ENCODE data around the gene AOC2. TPM values are rescaled to one million over a fixed set of nuclear protein-coding genes. Genes with fewer than 3 reads are reported as not detected.

The AOC2 gene
- total and polyA plus RNA-seq, 10 of the 15 experiments (the other 5 are each of a cell fraction or from before 2014, with no cell fraction given) = 0.08 to 1.9 (median 0.62) TPM

DNA sequence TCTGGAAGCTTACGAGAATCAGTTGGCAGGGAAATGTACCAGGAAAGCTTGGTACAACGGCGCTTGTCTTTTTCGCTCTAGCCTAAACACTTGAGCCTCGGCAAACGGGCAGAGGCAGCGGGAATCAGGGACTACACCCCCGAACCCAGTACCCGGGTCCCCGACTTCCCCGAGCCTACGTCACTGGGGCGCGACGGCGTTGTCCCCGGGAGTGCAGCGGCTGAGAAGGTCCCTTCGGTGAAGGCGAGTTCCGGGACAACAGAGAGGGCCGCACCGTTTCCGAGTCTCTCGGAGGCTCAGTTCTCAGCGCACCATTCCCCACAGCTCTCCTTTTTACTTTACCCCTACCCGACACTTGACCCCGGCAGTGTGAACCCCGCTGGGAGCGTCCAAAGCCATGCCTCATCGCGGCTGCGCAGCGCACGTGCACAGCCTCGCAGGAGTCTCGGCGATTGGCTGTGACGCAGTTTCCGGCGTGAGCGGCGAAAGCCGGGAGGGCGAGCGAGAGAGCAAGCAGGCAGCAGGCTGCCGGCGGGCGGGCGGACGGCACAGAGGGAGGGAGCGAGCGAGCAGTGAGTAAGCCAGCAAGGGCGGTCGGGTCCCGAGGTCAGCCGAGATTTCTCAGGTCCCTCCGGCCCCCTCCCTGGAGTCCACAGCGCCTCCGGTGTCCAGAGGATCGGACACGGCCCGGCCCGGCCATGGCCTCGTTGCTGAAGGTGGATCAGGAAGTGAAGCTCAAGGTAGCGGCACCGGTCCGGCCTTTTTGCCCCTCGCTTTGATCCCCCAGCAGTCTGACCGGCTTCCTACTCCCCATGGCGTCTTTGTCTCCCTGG is 11.2 kb upstream of the AOC2 start, which contains the start of gene PSME3 (continued):
- TF ChIP-seq, protein P1, sequence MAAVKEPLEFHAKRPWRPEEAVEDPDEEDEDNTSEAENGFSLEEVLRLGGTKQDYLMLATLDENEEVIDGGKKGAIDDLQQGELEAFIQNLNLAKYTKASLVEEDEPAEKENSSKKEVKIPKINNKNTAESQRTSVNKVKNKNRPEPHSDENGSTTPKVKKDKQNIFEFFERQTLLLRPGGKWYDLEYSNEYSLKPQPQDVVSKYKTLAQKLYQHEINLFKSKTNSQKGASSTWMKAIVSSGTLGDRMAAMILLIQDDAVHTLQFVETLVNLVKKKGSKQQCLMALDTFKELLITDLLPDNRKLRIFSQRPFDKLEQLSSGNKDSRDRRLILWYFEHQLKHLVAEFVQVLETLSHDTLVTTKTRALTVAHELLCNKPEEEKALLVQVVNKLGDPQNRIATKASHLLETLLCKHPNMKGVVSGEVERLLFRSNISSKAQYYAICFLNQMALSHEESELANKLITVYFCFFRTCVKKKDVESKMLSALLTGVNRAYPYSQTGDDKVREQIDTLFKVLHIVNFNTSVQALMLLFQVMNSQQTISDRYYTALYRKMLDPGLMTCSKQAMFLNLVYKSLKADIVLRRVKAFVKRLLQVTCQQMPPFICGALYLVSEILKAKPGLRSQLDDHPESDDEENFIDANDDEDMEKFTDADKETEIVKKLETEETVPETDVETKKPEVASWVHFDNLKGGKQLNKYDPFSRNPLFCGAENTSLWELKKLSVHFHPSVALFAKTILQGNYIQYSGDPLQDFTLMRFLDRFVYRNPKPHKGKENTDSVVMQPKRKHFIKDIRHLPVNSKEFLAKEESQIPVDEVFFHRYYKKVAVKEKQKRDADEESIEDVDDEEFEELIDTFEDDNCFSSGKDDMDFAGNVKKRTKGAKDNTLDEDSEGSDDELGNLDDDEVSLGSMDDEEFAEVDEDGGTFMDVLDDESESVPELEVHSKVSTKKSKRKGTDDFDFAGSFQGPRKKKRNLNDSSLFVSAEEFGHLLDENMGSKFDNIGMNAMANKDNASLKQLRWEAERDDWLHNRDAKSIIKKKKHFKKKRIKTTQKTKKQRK (IDR thresholded peaks at IDR 0.05; ENCODE audit: low read depth, low read length) = no peak
- no peak for TF ChIP-seq NFXL1 (IDR thresholded peaks at IDR 0.05; ENCODE audit: borderline replicate concordance)
- TF ChIP-seq IRF4 (IDR thresholded peaks at IDR 0.05; ENCODE audit: low read depth, low read length) = peak; percentile 16; the same call in 1 of the 2 replicates
- TF ChIP-seq, protein P2, sequence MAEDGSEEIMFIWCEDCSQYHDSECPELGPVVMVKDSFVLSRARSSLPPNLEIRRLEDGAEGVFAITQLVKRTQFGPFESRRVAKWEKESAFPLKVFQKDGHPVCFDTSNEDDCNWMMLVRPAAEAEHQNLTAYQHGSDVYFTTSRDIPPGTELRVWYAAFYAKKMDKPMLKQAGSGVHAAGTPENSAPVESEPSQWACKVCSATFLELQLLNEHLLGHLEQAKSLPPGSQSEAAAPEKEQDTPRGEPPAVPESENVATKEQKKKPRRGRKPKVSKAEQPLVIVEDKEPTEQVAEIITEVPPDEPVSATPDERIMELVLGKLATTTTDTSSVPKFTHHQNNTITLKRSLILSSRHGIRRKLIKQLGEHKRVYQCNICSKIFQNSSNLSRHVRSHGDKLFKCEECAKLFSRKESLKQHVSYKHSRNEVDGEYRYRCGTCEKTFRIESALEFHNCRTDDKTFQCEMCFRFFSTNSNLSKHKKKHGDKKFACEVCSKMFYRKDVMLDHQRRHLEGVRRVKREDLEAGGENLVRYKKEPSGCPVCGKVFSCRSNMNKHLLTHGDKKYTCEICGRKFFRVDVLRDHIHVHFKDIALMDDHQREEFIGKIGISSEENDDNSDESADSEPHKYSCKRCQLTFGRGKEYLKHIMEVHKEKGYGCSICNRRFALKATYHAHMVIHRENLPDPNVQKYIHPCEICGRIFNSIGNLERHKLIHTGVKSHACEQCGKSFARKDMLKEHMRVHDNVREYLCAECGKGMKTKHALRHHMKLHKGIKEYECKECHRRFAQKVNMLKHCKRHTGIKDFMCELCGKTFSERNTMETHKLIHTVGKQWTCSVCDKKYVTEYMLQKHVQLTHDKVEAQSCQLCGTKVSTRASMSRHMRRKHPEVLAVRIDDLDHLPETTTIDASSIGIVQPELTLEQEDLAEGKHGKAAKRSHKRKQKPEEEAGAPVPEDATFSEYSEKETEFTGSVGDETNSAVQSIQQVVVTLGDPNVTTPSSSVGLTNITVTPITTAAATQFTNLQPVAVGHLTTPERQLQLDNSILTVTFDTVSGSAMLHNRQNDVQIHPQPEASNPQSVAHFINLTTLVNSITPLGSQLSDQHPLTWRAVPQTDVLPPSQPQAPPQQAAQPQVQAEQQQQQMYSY (CRISPR knock-in tag; IDR thresholded peaks at IDR 0.05) = no peak
- TF ChIP-seq RFX5 (IDR thresholded peaks at IDR 0.05; ENCODE audit: low read depth, low read length) = no peak; the same call in 1 of the 2 replicates
- no peak for TF ChIP-seq CBX5 (IDR thresholded peaks at IDR 0.05; ENCODE audit: low read depth)
- peak; percentile 24; the same call in 1 of the 2 replicates for TF ChIP-seq RUNX3 (IDR thresholded peaks at IDR 0.05; ENCODE audit: low read length)
- no peak for TF ChIP-seq JUND (IDR thresholded peaks at IDR 0.05; ENCODE audit: low read depth, low read length)
- TF ChIP-seq, protein P3, sequence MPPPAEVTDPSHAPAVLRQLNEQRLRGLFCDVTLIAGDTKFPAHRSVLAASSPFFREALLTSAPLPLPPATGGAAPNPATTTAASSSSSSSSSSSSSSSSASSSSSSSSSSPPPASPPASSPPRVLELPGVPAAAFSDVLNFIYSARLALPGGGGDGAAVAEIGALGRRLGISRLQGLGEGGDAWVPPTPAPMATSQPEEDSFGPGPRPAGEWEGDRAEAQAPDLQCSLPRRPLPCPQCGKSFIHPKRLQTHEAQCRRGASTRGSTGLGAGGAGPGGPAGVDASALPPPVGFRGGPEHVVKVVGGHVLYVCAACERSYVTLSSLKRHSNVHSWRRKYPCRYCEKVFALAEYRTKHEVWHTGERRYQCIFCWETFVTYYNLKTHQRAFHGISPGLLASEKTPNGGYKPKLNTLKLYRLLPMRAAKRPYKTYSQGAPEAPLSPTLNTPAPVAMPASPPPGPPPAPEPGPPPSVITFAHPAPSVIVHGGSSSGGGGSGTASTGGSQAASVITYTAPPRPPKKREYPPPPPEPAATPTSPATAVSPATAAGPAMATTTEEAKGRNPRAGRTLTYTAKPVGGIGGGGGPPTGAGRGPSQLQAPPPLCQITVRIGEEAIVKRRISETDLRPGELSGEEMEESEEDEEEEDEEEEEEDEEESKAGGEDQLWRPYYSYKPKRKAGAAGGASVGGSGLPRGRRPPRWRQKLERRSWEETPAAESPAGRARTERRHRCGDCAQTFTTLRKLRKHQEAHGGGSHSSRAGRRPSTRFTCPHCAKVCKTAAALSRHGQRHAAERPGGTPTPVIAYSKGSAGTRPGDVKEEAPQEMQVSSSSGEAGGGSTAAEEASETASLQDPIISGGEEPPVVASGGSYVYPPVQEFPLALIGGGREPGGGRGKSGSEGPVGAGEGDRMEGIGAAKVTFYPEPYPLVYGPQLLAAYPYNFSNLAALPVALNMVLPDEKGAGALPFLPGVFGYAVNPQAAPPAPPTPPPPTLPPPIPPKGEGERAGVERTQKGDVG (CRISPR knock-in tag; IDR thresholded peaks at IDR 0.05) = no peak
- TF ChIP-seq, protein P4, sequence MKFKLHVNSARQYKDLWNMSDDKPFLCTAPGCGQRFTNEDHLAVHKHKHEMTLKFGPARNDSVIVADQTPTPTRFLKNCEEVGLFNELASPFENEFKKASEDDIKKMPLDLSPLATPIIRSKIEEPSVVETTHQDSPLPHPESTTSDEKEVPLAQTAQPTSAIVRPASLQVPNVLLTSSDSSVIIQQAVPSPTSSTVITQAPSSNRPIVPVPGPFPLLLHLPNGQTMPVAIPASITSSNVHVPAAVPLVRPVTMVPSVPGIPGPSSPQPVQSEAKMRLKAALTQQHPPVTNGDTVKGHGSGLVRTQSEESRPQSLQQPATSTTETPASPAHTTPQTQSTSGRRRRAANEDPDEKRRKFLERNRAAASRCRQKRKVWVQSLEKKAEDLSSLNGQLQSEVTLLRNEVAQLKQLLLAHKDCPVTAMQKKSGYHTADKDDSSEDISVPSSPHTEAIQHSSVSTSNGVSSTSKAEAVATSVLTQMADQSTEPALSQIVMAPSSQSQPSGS (IDR thresholded peaks at IDR 0.05; ENCODE audit: low read length) = no peak
- TF ChIP-seq, protein P5, sequence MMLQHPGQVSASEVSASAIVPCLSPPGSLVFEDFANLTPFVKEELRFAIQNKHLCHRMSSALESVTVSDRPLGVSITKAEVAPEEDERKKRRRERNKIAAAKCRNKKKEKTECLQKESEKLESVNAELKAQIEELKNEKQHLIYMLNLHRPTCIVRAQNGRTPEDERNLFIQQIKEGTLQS (IDR thresholded peaks at IDR 0.05; ENCODE audit: borderline replicate concordance, extremely low read depth, low read depth, low read length) = peak; percentile 64
- TF ChIP-seq SRF (IDR thresholded peaks at IDR 0.05; ENCODE audit: low read depth in 2 of 2, low read length in 2 of 2) = peak in 1 of 2 experiments; percentile 88; a peak in 2 of 4 replicates
- no peak for TF ChIP-seq EP300 (IDR thresholded peaks at IDR 0.05; ENCODE audit: borderline replicate concordance in 1 of 2, control insufficient read depth in 1 of 2, low read depth in 2 of 2, low read length in 2 of 2)
- peak; percentile 86; the same call in 1 of the 2 replicates for TF ChIP-seq SIN3A (IDR thresholded peaks at IDR 0.05; ENCODE audit: low read depth, low read length)
- TF ChIP-seq STAT1 (conservative IDR thresholded peaks at IDR 0.05) = peak; percentile 84; the same call in 1 of the 2 replicates

Data from GM12878 (cell line).